HepG2 (cell line): ENCODE results near the gene CNRIP1. TPM values are rescaled to one million over a fixed set of nuclear protein-coding genes. Genes with fewer than 3 reads are reported as not detected.

Experiments
- ATAC-seq: fragments of 200-7000 bp; cut with Tn5 transposase; 3 replicates; pipeline ENCODE4 v1.9.1; 2020; ENCODE audit warnings: mild to moderate bottlenecking, moderate library complexity
- BruUV-seq: library from RNA; stranded (reverse); fragments of 400-500 nt; replicated peaks from 2 replicates; lab custom pipeline; 2021; lab: Mats Ljungman, UMichigan
- CTCF ChIA-PET: fragments of 300-600 bp; formaldehyde crosslinking; extraction: SDS; loops from one replicate; lab custom pipeline; 2021; ENCODE audit warnings: low total read pairs, inconsistent platforms, low intra/inter-chr PET ratio; lab: Yijun Ruan, JAX
- POLR2A ChIA-PET: fragments of 350-600 bp; sonication (Branson Sonifier 250); formaldehyde crosslinking; loops from one replicate; lab custom pipeline; 2020; ENCODE audit warnings: antibody characterized with exemption, inconsistent platforms; lab: Yijun Ruan, JAX
- DNase-seq: peaks from one replicate; pipeline ENCODE4 v3.0.0-alpha.2; 2015; ENCODE audit warnings: low spot score
- FAIRE-seq: peaks from 3 replicates; lab custom pipeline; 2011; peaks lifted over from hg19 to GRCh38; lab: Jason Lieb, UNC
- H2AFZ ChIP-seq: one replicate; pipeline ENCODE4 v1.6.1; 2011; ENCODE audit warnings: low read length, inconsistent platforms
- H3K27ac ChIP-seq: fragments of 300-600 bp; 3 replicates; pipeline ENCODE4 v1.8.0; 2011; ENCODE audit warnings: mixed run types, mild to moderate bottlenecking, mixed read lengths, low read length, inconsistent platforms; ENCODE audit not compliant: insufficient read depth; ENCODE audit errors: extremely low read length
- H3K27me3 ChIP-seq, 2 experiments: fragments of 200-600 bp in 1 of 2; 2 replicates in 1 of 2; 3 replicates in 1 of 2; pipeline versions ENCODE4 v1.6.0 to v1.8.0; 2011; ENCODE audit warnings: low read length in 2 of 2, mild to moderate bottlenecking in 2 of 2, moderate library complexity in 2 of 2, inconsistent platforms in 1 of 2; ENCODE audit not compliant: insufficient read depth in 2 of 2, control insufficient read depth in 1 of 2
- H3K36me3 ChIP-seq, 2 experiments: fragments of 200-600 bp in 1 of 2; replicated peaks in 1 of 2; 2 replicates in 1 of 2; 3 replicates in 1 of 2; pipeline versions ENCODE4 v1.5.1 to v1.8.0; 2011; ENCODE audit warnings: low read length in 2 of 2, inconsistent platforms in 1 of 2; ENCODE audit not compliant: insufficient read depth in 2 of 2, control insufficient read depth in 1 of 2
- H3K4me1 ChIP-seq: 2 replicates; pipeline ENCODE4 v1.5.1; 2012; ENCODE audit warnings: low read length, inconsistent platforms; ENCODE audit not compliant: insufficient read depth
- H3K4me2 ChIP-seq: 2 replicates; pipeline ENCODE4 v1.6.0; 2011; ENCODE audit warnings: low read depth, low read length, inconsistent platforms
- H3K4me3 ChIP-seq, 3 experiments: fragments of 200-600 bp in 1 of 3; sonication (generic), shearing (Covaris generic) in 1 of 3; replicated peaks in 1 of 3; 2 replicates each; pipeline ENCODE4 v1.5.1; 2011 to 2016; ENCODE audit warnings: low read length in 3 of 3, inconsistent platforms in 2 of 3, low read depth in 2 of 3, mild to moderate bottlenecking in 2 of 3, control low read depth in 1 of 3, mixed read lengths in 1 of 3; ENCODE audit not compliant: insufficient read depth in 1 of 3
- H3K79me2 ChIP-seq: one replicate; pipeline ENCODE4 v1.6.1; 2011; ENCODE audit warnings: low read length, inconsistent platforms; ENCODE audit not compliant: insufficient read depth
- H3K9ac ChIP-seq: 2 replicates; pipeline ENCODE4 v1.6.0; 2011; ENCODE audit warnings: mild to moderate bottlenecking, low read depth, low read length, inconsistent platforms; ENCODE audit not compliant: insufficient read depth
- H3K9me3 ChIP-seq: 2 replicates; pipeline ENCODE4 v1.5.1; 2012; ENCODE audit warnings: mild to moderate bottlenecking, low read length
- H4K20me1 ChIP-seq: 2 replicates; pipeline ENCODE4 v1.6.0; 2011; ENCODE audit warnings: inconsistent platforms, mild to moderate bottlenecking, low read length, moderate library complexity; ENCODE audit not compliant: insufficient read depth
- CC2D1A ChIP-seq: sonication (generic); formaldehyde crosslinking; IDR thresholded peaks from 2 replicates; pipeline ENCODE4 v1.8.1; 2023; ENCODE audit warnings: mild to moderate bottlenecking, missing genetic modification reagents
- CERS6 ChIP-seq: sonication (generic); formaldehyde crosslinking; IDR thresholded peaks from 2 replicates; pipeline ENCODE4 v1.5.0; 2020; ENCODE audit warnings: missing genetic modification reagents
- DNMT1 ChIP-seq: sonication (generic); formaldehyde crosslinking; IDR thresholded peaks from 2 replicates; pipeline ENCODE4 v1.5.1; 2020; ENCODE audit warnings: mild to moderate bottlenecking, missing genetic modification reagents
- E2F5 ChIP-seq: sonication (generic); formaldehyde crosslinking; conservative IDR thresholded peaks from 2 replicates; pipeline ENCODE4 v1.4.0; 2020; ENCODE audit warnings: missing genetic modification reagents
- HMG20B ChIP-seq: conservative IDR thresholded peaks from 2 replicates; pipeline ENCODE4 v1.6.1; 2016; ENCODE audit warnings: missing genetic modification reagents, missing compliant biosample characterization
- HNF1A ChIP-seq, 2 experiments: sonication (generic) in 1 of 2; formaldehyde crosslinking in 1 of 2; IDR thresholded peaks; 2 replicates each; pipeline versions ENCODE4 v1.4.0 to v1.6.1; 2016 to 2020; ENCODE audit warnings: borderline replicate concordance in 1 of 2, low read depth in 1 of 2, mild to moderate bottlenecking in 1 of 2, missing genetic modification reagents in 1 of 2
- IRF1 ChIP-seq: sonication (generic); formaldehyde crosslinking; IDR thresholded peaks from 2 replicates; pipeline ENCODE4 v1.4.0; 2020; ENCODE audit warnings: low read depth, mild to moderate bottlenecking, missing genetic modification reagents
- JDP2 ChIP-seq: sonication (generic); formaldehyde crosslinking; IDR thresholded peaks from 2 replicates; pipeline ENCODE4 v1.8.1; 2022; ENCODE audit warnings: missing genetic modification reagents, borderline replicate concordance
- LBX2 ChIP-seq: sonication (generic); formaldehyde crosslinking; IDR thresholded peaks from 2 replicates; pipeline ENCODE4 v1.5.0; 2020; ENCODE audit warnings: missing genetic modification reagents, mild to moderate bottlenecking, borderline replicate concordance
- MIER2 ChIP-seq: IDR thresholded peaks from 2 replicates; pipeline ENCODE4 v1.6.1; 2016; ENCODE audit warnings: missing biosample characterization, missing genetic modification reagents
- NCOA5 ChIP-seq: sonication (generic); formaldehyde crosslinking; IDR thresholded peaks from 2 replicates; pipeline ENCODE4 v1.4.0; 2020; ENCODE audit warnings: missing genetic modification reagents
- PHF21A ChIP-seq: sonication (generic); formaldehyde crosslinking; IDR thresholded peaks from 2 replicates; pipeline ENCODE4 v1.5.0; 2020; ENCODE audit warnings: mild to moderate bottlenecking, missing genetic modification reagents
- ZNF354B ChIP-seq: sonication (generic); formaldehyde crosslinking; IDR thresholded peaks from 2 replicates; pipeline ENCODE4 v1.8.0; 2022; ENCODE audit warnings: mild to moderate bottlenecking, missing genetic modification reagents
- ZNF574 ChIP-seq: sonication (generic); formaldehyde crosslinking; IDR thresholded peaks from 2 replicates; pipeline ENCODE4 v1.4.0; 2020; ENCODE audit warnings: missing genetic modification reagents
- ZNF761 ChIP-seq: sonication (generic); formaldehyde crosslinking; conservative IDR thresholded peaks from 2 replicates; pipeline ENCODE4 v1.4.0; 2020; ENCODE audit warnings: mild to moderate bottlenecking, missing genetic modification reagents
- WGBS: methylation state at CpG from one replicate; pipeline ENCODE4 v1.1.6; 2017; ENCODE audit warnings: low lambda C conversion rate; 5-methylcytosine and 5-hydroxymethylcytosine counted together
- in situ Hi-C: cut with HindIII; loops from 2 replicates; pipeline ENCODE4 v1.10.0; 2017; ENCODE audit warnings: low pct_unique_long_range_greater_than_20kb; ENCODE audit not compliant: extremely low pct_ligation_motif_present
- intact Hi-C: fragments of 100-400 bp; cut with micrococcal nuclease; formaldehyde crosslinking; loops from one replicate; pipeline ENCODE4 v1.10.0; 2022; ENCODE audit not compliant: unreplicated experiment
- polyA plus RNA-seq, 8 experiments: library from polyadenylated mRNA; depleted of rRNA in 3 of 8; stranded (reverse) in 7 of 8; unstranded in 1 of 8; fragments of >200 nt; fragmentation: Illumina TruSeq in 4 of 8; extraction: Trizol in 4 of 8; gene quantifications; 2 replicates each; pipeline versions ENCODE4 v1.2.1 to v1.2.3, GENCODE V29; 2011 to 2016; ENCODE audit warnings: low read depth in 4 of 8, missing spikeins in 1 of 8, mixed read lengths in 1 of 8; ENCODE audit not compliant: insufficient read depth in 1 of 8
- total RNA-seq, 5 experiments: library from RNA; depleted of rRNA; stranded (reverse); fragments of >200 nt; fragmentation: Illumina TruSeq; extraction: Trizol; gene quantifications; 2 replicates each; pipeline ENCODE4 v1.2.3, GENCODE V29; 2016; ENCODE audit warnings: low read depth in 1 of 5

CNRIP1 gene
- total and polyA plus RNA-seq, 2 of the 13 experiments (the other 11 are each of a cell fraction or from before 2014, with no cell fraction given), result not detected

GRCh38 chr2:68258851-68259250 lies 60.9 kb downstream of the CNRIP1 start:
- Histone ChIP-seq H3K79me2 (peaks cover 3% of the 10 kb centered on the region), H3K36me3 (no peaks in the 10 kb centered on the region), H3K4me1 (peaks cover 11% of the 10 kb centered on the region), H4K20me1 (no peaks in the 10 kb centered on the region), H2AFZ (no peak overlapping the region), H3K9ac (no peak overlapping the region), H3K27ac (no peak overlapping the region), H3K27me3 (no peaks in the 10 kb centered on the region), H3K4me2 (no peak overlapping the region), H3K9me3 (no peaks in the 10 kb centered on the region), H3K4me3 (no peak overlapping the region)
- no peak for FAIRE-seq
- no TSS peak for BruUV-seq
- WGBS, result 69% methylated on average over 2 of the region's 2 CpGs
- intact Hi-C loops, result no loop called here
- in situ Hi-C loops, result no loop called here
- ChIA-PET CTCF (no interaction called here), POLR2A (no interaction called here)
- ATAC-seq, result no peak
- no peak for DNase-seq
- no peak for TF ChIP-seq HNF1A (IDR thresholded peaks at IDR 0.05; ENCODE audit: low read depth)
- no peak for TF ChIP-seq HNF1A (CRISPR knock-in tag; IDR thresholded peaks at IDR 0.05; ENCODE audit: borderline replicate concordance)
- TF ChIP-seq LBX2, result no peak
- TF ChIP-seq ZNF574 (CRISPR knock-in tag), result no peak
- TF ChIP-seq HMG20B (CRISPR knock-in tag), result no peak
- TF ChIP-seq CERS6 (CRISPR knock-in tag), result no peak
- no peak for TF ChIP-seq CC2D1A (CRISPR knock-in tag)
- no peak for TF ChIP-seq MIER2 (CRISPR knock-in tag)
- TF ChIP-seq ZNF354B (CRISPR knock-in tag), result no peak
- TF ChIP-seq ZNF761 (CRISPR knock-in tag), result no peak
- no peak for TF ChIP-seq IRF1 (CRISPR knock-in tag)
- no peak for TF ChIP-seq DNMT1
- TF ChIP-seq E2F5 (CRISPR knock-in tag), result no peak
- TF ChIP-seq JDP2 (CRISPR knock-in tag), result no peak
- no peak for TF ChIP-seq PHF21A (CRISPR knock-in tag)
- TF ChIP-seq NCOA5 (CRISPR knock-in tag), result no peak
